Glomerular visceral epithelial cell (primary cell): ENCODE data around the gene SEMA5A.

Source experiments
- DNase-seq: peaks from one replicate; pipeline ENCODE4 v3.0.0-alpha.2; 2016; ENCODE audit errors: extremely low spot score

SEMA5A gene

DNA sequence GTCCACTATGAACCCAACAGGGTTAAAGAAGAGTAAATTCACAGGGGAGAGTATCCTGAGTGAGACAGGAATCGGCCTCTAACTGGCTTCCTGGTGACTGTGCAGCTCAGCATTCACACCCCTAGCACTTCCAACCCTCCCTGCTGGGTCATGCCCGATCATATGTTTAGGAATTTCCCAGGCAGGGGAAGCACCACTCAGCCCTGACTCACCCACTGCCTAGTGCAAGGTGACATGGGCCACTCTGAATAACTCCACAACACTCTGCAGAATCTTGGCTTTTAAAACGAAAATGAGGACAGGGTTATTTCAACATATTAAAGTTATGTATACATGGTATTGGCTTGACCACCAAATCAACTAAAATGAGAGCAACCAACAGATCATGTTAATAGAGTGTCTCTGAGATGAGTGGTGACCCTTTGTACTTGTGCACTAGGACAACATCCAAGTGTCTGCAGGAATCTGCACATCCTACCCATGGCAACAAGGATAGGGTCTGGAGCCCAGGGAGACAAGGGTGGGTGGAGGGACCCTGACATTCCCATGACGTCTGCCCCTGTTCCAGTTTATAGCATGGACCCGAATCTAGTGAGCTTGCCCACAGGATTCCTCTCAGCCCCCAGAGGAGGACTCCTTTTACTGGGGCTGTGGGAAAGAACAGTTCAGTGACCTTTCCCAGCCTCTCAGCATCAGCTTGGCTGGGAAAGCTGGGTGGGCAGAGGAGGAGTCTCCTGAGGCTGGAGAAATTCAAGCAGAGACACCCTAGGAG lies 485.8 kb downstream of the SEMA5A start:
- peak; percentile 95 for DNase-seq

DNA sequence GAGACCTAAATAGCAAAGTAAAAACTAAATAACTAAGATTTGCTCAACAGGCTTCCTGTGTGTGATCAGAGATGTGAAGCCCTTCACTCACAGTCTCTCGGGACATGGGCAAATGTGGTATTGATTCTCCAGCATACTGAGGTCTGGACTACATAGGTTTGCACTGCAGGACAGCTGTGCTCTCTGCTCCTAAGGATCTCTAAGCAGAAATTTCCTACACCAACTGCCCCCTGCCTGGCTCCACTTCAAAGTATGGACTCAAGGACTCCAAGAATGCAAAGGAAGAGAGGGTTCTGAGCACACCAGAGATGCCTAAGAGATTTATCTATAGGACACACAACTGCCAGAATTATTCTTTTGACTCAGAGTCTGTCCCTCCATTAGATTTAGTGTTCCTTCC lies 487.2 kb downstream of the SEMA5A start:
- no peak for DNase-seq

DNA sequence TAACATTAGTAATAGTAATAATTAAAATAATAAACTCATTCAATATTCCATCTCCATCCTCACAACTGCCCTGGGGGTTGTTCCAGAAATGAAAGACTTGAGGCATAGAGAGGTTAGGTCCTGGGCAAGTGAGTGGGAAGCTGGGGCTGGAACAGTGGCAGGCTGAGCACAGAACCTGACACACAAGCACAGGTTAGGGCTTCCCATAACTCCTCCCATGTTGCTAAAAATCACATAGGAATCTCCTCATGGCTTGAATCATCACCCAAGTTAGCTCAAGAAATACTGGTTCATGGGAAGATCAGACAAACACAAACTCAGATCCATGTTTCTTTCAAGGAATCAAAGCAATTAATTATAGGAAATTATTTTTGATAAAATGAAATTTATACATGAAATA lies 487.7 kb downstream of the SEMA5A start:
- no peak for DNase-seq

DNA sequence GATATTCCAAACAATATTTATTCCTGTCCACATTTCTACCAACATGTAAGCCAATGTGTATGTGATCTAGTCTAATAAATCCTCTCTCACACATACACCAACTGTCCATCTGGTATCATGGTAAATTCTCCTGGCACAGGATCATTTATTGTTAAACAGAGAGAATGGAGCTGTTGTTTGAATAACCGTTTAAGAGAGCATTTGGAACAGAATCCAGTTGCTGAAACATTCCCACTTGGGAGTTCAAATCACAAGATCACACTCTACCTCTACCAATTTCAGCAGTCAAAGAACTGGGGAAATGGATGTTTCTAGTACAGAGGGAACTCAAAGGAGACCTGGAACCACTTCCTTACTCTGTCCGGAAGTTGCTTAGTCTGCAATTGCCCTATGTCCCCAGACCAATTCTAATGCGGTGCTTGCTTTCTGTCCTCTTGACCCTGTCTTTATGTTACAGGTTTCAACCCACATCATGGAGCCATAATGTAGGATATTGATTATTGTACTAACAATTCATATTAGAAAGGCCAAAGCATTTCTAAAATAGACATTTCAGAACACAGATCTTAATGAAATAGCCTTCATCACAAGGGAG lies 488.4 kb downstream of the SEMA5A start:
- DNase-seq: no peak

DNA sequence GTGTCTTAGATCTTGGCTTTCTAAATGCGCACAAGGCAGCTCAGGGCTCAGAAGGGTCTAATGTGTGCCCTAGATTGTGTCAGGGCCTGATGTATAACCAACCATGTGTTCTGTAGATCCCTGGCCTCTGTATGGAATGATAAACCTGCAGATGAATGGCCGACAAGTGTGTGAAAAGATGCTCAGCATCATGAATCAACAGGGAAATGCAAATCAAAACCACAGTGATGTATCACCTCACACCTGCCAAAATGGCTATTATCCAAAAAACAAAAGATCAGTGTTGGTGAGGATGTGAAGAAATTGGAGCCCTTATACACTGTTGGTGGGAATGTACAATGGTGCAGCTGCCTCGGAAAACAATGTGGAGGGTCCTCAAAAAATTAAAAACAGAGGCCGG lies 489.8 kb downstream of the SEMA5A start:
- peak; percentile 46 for DNase-seq

DNA sequence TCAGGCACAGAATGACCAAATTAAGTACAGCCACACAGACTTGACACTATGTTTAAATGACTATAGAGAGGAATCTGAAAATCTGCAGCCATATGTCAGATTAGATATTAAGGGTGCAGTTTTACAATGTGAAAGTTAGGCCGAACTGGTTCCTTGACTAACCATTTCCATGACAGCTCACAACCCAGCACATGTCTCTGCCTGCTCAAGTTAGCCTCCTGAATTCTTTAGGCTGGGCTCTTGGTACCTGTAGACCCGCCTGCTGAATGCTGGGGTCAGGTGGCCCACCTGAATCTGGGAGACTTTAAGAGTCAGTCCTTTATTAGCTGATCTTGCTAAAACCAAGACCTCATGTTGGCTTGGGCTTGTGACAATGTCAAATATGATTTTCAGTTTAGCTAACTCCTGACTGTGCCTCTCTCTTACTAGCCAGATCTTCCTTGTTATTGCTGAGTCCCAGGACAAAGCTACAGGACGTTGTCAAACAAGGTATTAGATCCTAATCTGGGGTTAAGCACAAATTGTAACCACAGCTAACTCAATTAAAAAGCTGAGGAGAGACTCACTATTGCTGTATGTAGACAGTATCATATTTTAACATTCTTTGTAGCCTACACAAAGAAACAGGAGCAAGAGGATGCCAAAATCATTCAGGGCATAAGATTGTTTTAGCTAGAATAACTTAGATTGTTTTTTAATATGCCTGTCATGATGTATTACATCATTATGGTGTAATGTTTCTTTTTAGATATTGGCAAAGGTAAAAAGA lies 490.9 kb downstream of the SEMA5A start:
- no peak for DNase-seq

DNA sequence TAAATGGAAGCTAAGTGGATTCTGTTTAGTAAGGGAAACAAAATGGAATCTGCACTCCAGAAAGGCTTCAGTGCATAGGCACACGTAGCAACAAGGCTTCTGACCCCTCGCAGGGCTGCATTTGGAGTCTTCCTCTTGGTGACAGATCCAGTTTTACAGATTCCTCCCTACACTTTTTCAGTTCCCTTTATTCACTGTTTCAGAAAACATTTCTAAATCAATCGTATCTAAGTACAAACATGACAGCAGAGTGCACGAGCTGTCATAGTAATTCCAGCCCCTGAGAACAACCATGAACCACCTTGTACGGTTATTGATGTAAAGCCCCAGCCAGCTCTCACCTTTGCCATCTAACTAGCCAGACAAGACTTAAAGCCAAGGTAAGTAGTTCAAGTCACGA lies 491.6 kb downstream of the SEMA5A start:
- DNase-seq: no peak

DNA sequence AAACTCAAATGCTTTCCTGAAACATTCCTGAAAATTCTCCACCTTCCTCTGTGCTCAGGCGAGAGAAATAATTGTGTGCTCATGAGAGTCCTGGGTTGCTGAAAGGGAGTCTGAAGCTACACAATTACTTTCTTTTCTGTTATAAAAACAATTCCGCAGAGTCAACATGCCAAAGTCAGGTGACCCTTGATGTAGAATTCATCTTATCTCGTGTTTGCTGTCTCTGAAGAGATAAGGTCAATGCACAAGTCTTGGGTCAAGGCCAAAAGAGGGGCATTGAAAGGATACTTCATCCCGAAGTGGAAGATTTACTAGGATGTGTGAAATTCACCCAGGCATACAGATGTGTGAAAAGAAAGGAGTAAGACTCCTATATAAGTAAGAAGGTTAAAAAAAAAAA lies 493.5 kb downstream of the SEMA5A start:
- DNase-seq: no peak

DNA sequence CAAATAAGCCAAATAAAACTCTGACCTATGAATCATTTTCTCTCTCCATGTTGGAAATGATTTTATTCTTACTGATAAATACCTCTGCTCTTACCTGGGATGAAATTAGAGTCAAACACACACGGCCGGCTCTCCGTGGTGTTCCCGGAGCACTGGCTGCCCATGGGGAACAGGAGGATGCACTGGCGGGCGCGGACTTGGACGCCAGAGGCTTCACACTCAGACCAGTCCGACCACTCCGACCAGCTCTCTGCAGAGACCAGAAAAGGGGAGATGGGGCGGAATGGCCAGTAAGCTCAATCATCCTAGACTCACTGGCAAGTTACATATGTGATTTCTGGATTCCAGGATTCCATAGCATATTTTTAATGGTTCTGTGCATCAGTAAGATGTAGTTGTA lies 494.1 kb downstream of the SEMA5A start:
- DNase-seq: no peak

DNA sequence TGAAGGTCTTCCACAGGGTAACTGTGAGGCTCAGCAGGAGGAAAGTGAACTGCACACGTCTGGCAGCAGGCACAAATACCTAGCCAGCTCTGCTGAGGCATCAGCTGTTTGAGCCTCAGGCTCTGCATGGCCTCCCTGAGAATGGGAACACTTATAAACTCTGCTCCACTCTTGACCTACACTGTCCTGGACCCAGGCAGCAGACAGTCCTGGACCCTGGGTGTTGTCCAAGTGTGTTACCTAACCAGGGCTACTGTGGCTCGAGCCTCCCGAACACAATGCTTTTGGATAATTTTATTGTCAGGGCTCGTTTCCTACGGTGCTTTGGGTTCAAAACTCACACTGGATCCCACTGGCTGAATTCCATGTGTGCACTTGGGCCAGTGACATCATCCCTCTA lies 497.9 kb downstream of the SEMA5A start:
- DNase-seq: no peak

DNA sequence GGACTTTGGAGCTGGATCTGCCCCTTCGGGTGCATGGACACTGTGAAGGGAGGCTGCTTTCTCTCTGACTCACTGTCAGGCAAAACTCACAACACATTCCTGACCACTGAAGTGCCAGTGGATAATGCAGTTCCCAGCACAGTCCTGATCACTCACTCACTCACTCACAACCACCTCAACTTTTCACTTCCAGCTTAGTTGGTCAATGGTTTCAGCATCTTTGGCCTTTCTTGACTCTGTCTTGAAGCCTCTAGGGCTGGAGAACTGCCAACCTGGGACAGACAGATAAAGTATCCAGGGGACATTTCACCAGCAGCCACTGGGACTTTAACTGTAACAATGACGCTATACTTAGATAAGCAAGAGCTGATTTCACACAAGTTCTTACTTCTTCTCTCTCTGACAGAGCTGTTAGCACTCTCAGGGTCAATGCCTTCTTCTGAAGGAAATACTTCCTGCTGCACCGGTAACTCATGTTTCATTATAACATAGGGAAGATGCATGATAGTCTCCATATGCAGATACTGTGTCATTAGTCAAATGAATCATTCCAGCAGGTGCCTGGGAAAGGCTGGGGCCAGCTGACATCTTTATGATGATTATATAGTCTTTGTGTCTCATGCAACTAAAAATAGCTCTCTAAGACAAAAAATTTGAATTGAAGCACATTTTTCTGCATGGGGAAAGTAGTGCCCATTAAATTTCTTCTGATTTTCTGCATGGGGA lies 499.0 kb downstream of the SEMA5A start:
- DNase-seq: peak; percentile 97

DNA sequence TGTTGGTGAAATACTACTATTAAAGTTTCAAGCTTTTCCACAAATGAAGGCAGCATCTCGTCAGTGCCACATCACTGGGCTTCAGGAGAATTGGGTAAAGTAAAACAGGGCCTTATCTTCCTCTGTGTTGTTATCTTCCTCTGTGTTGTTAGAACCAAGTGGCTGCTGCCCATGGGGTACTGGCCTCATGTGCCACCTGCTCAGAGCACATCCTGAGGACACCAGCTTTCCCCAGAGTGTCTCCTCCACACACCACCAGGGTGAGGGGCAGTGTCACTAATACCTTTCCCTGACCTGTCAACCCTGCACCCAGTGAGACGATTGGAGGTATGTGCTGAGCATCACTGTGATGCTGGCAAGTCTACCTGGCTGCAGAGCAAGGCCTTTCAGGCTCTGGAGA lies 499.9 kb downstream of the SEMA5A start:
- DNase-seq: no peak

DNA sequence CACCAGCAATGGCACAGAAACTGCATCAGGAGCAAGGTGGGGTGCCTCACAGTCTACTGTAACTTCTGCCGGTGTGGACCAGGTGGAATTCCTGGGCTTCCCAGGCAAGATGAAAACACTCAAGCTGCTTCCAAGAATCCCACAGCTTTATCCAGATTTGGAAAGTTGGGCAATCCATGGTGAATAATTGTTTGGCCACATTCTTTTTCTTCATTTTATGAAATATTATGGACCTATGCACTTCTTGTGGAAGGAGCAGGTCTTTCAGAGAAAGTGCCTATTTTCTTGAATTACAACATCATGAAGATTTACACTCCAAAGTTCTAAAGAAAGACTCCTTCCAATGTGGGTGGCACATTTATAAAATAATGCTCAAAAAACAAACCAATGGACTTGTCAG lies 503.6 kb downstream of the SEMA5A start:
- no peak for DNase-seq

DNA sequence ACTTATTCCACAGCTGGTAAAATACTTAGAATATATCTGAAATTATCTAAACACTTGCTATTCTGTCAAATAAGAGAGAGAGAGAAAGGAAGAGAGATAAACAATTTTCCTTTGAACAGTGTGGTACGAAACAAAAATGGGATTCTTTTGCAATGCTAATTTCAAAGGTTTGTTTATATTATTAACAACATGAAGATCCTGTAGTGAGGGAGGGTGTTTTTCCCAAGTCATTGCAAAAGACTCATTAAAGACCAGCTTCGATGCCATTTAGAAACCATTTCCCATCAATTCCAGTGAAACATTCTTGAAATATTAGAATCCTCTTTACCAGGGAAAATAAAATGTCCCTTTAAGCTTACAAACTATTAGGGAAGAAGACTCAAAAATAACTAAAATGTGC lies 505.4 kb downstream of the SEMA5A start:
- no peak for DNase-seq

DNA sequence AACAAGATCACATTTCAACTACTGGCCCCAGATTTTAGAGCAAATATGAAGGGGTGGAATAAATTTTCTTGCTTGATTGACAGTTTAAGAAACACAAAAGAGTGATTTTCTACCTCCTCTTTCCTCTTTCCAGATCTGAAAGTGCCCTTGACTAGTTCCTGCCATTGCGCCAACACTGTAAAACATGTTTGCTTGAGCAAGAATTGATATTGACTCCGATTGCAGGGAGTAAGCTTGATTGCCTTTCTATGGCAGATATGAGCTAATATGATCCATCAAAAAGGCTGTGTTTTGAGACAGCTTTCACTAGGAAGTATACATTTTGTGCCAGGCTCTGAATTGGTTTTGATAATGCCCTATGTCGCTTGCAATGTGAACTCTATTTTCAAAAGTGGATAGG lies 508.8 kb downstream of the SEMA5A start:
- DNase-seq: no peak

DNA sequence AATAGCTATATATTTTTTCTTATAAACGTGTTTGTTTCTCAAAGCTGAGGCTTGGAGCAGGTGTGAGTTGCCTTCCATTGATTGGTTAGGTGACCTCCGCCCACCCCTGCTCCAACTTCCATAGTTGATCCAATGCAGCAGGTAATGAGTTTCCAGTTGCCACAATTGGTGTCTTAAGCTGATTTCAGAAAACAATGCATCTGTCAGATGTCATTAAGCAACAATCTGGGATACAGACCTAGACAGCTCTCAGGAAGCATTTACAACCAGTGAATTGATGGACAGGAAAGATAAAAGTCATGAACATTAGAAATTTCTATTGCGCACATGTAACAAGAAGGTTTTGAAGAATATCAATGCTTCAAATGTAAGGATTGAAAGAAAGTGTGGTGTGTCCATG lies 510.5 kb downstream of the SEMA5A start:
- DNase-seq: no peak

DNA sequence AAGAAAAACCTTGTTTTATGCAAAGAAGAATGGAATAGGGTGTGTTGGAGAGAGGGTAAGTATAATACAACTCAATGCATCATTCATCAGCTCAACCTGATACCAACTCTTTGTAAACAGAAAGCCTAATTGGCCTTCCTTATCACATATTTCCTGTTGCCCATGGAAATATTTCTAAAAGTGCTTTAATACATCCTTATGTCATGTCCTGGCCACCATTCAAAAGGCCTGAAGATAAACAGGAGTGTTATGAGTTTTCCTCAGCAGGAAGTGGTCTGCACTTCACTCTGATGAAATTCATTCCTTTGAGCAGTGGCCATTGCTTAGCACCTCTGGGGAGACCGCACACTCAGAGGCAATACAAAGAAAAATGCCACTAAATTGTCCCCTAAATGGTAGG lies 511.2 kb downstream of the SEMA5A start:
- DNase-seq: peak; percentile 61

DNA sequence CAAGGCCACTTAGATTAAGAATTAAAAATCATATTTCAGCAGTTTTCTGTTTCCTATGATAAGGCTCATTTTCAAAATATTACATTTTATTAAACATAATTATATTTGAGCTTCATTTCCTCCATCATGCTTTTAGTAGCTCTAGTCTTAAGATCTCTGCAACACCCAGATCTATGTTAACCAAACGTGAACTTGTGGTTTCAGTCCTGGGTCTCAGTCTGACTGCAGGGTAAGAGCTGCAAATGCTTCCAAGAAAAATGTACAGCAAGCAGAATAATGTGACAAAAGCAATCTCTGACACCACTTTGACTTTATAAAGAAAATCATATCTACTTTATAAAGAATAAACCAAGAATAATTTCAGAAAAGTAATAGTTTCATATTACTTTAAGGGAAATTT lies 512.4 kb downstream of the SEMA5A start:
- no peak for DNase-seq

DNA sequence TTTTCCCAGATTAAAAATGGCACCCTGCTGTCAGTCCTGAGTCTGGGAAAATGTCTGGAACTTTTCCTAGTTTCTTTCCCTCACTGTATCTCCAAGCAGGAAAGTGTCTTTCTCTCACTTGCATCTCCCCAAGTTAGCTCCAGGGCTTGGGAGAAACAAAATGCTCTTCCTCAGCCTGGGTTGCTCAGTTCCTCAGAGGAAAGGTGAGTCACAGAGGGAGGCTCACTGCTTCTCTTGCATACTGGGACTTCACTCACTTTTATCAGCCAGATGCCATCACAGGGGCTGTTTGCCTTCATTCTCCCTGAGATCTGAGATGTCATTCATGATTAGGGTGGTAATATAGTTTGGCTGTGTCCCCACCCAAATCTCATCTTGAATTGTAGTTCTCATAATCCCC lies 519.9 kb downstream of the SEMA5A start:
- DNase-seq: no peak

DNA sequence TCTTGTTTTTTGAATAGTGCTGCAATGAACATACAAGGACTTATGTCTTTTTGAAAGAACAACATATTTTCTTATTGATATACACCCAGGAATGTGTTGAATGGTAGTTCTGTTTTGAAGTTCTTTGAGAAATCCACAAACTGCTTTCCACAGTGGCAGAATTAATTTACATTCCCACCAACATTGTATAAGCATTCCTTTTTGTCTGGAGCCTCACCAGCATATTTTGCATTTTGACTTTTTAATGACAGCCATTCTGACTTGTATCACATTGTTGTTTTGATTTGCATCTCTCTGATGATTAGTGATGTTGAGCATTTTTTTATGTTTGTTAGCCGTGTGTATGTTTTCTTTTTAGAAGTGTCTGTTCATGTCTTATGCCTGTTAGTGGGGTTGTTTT lies 524.9 kb downstream of the SEMA5A start:
- no peak for DNase-seq

DNA sequence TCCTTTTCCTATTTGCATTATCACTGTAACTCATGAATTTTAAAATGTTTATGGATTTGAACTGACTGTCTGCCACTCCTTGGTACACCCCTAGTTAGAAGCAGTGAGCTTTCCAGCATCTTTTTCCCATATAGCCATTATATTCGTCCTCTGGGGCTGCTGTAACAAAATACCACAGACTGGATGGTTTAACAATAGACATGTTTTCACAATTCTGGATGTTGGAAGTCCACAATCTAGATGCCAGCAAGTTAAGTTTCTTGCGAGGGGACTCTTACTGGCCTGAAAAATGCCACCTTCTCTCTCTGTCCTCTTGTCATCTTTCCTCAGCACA lies 530.0 kb downstream of the SEMA5A start:
- no peak for DNase-seq

DNA sequence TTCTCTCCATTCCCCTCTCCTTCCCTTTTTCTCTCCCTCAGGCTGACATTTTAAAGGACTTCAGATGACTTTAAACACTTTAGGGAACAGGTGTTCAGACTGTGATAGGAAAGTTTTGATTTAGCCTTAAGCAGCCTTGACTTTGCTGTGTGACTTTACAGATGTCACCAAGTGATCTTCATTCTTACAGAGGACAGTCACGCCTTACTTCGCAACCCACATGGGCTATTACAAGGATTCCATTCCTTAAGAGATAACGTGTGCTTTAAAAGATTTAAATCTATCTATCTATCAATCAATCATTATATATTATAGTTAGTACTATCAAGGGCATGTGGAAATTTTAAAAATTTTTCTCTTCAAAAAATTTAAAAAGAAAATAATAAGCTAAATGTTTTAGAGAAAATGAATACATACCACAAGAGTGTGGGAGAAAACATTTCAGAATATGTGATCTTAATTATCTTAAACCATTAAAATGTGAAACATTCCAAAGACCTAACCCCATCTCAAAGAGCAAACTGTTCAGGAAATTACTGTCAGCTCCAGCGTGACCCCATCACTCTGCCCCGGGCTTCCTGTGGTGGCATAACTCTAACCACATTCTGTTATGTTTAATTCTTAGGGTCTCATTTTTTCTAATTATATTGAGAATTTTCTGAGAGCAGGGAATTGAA lies 530.5 kb downstream of the SEMA5A start:
- peak; percentile 67 for DNase-seq
